ENCODE measurements around the gene CNN1. TPM values are rescaled to one million over a fixed set of nuclear protein-coding genes. Genes with fewer than 3 reads are reported as not detected.

Gene CNN1
- total and polyA plus RNA-seq, 2 experiments from 2014 or later, result 13.3 to 20.9 TPM

DNA sequence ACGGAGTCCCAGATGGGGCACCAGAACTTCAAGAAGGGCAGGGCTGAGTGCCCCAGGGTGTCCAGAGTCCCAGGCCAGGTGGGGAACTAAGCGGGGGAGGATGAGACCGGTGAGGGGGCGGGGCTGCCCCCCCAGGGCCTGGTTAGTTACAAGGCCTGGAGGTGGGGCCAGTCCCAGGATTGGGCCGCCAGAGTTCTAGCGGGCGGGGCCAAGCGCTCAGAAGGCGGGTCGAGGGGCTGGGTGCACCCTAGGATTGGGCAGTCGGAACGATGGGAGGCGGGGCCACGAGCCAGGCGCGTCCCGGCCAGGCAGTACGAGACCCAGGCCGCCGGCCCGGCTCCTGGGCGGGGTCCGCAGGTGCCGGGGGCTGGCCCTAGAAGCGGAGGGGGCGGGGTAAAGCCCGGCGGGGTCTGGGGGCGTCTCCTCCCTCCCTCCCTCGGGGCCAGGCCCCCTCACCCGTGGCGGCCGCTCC is 33.6 kb upstream of the CNN1 start:
- peak; percentile 95 for ATAC-seq
- TF ChIP-seq REST (IDR thresholded peaks at IDR 0.05; ENCODE audit: unreplicated experiment), result no peak
- TF ChIP-seq EZH2phosphoT487 (IDR thresholded peaks at IDR 0.05; ENCODE audit: unreplicated experiment), result no peak
- no peak for TF ChIP-seq CTCF (conservative IDR thresholded peaks at IDR 0.05; ENCODE audit: low read depth in 2 of 2)
- 0 out of 2 replicates have a peak overlapping the region, but pooled peaks have one; percentile 65 for H3K27ac ChIP-seq (ENCODE audit: low read depth)

DNA sequence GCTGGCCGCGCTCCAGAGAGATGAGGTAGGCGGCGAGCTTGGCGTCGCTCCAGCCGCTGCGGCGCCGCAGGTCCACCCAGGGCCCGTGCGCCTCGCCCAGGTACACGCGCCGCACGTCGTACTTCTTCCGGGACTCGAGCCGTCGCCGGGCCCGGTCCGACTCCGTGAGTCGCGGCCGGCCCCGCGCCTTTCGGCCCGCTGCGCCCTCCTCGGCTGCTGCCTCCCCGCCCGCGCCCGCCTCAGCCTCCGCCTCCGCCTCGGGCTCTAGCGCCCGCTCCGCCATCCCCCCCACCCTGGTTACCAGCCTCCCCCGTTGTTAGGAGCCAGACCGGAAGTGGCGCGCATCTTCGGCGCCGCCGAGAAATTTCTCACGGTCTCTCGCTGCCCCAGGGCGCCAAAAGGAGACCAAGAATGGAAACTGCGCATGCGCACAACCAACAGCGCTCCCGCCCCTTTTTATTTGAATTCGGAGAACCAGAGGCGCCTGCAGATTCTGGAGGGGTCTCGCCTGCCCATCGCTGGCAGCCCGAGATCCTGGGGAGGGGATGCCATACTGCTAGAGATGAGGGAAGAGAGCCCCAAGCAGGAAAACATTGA is 33.0 kb upstream of the CNN1 start, which contains the start of gene ZNF653:
TSS of gene ZNF653 (minus strand) at position 336 of the 597 bp plus-strand sequence. CDS start at position 283, 53 bp downstream.
- no peaks in the 10 kb centered on the region for H3K36me3 ChIP-seq (ENCODE audit: insufficient read depth)
- H3K36me3 Mint-ChIP-seq (ENCODE audit: low read depth), result no peaks in the 10 kb centered on the region; the same call in 1 of the 3 replicates
- H3K4me3 Mint-ChIP-seq, result peak within 1 kb of the TSS; percentile 90
- H4K20me1 ChIP-seq (replicated peaks; ENCODE audit: insufficient read depth), result 0 out of 2 replicates have a peak, but pooled peaks cover 4% of the 10 kb centered on the region
- H3F3A ChIP-seq (replicated peaks; ENCODE audit: low read depth), result no peaks in the 10 kb centered on the region
- H3K27me3 Mint-ChIP-seq (ENCODE audit: insufficient read depth, low read depth, poor library complexity), result peaks cover 16% of the 10 kb centered on the region
- peak within 1 kb of the TSS; percentile 93 for H3K4me2 ChIP-seq
- H3K4me3 ChIP-seq, result peak within 1 kb of the TSS; percentile 80
- H3K27ac ChIP-seq (ENCODE audit: low read depth), result peak within 1 kb of the TSS; percentile 74; the same call in 1 of the 2 replicates
- H3K27me3 ChIP-seq (ENCODE audit: insufficient read depth), result no peaks in the 10 kb centered on the region
- 0 out of 2 replicates have a peak, but pooled peaks cover 6% of the 10 kb centered on the region for H3K79me2 ChIP-seq (replicated peaks; ENCODE audit: insufficient read depth)
- peaks cover 8% of the 10 kb centered on the region; the same call in 2 of the 3 replicates for H3K4me1 Mint-ChIP-seq
- ATAC-seq, result peak; percentile 48
- TF ChIP-seq POLR2AphosphoS5 (IDR thresholded peaks at IDR 0.05; ENCODE audit: low read depth), result peak; percentile 71
- TF ChIP-seq, protein P1, sequence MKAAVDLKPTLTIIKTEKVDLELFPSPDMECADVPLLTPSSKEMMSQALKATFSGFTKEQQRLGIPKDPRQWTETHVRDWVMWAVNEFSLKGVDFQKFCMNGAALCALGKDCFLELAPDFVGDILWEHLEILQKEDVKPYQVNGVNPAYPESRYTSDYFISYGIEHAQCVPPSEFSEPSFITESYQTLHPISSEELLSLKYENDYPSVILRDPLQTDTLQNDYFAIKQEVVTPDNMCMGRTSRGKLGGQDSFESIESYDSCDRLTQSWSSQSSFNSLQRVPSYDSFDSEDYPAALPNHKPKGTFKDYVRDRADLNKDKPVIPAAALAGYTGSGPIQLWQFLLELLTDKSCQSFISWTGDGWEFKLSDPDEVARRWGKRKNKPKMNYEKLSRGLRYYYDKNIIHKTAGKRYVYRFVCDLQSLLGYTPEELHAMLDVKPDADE (IDR thresholded peaks at IDR 0.05), result peak; percentile 65; the same call in 1 of the 2 replicates
- peak; percentile 96 for TF ChIP-seq CREB1 (CRISPR knock-in tag; IDR thresholded peaks at IDR 0.05; ENCODE audit: low read depth)
- no peak for TF ChIP-seq ZNF114 (CRISPR knock-in tag; IDR thresholded peaks at IDR 0.05)
- no peaks in the 10 kb centered on the region for H3K9me3 Mint-ChIP-seq
- peak within 1 kb of the TSS; percentile 8; the same call in 1 of the 2 replicates for H2AFZ ChIP-seq
- H3K4me1 ChIP-seq (ENCODE audit: insufficient read depth), result peaks cover 6% of the 10 kb centered on the region
- peak; percentile 98 for DNase-seq (ENCODE audit: low spot score)
- peak within 1 kb of the TSS; percentile 94 for H3K27ac Mint-ChIP-seq
- H3K9me2 ChIP-seq (ENCODE audit: insufficient read depth), result no peaks in the 10 kb centered on the region

More for the DNA sequence above, 33.6 kb upstream of the CNN1 start:
- H3K27me3 Mint-ChIP-seq (ENCODE audit: insufficient read depth, low read depth, poor library complexity), result peaks cover 17% of the 10 kb centered on the region
- peaks cover 8% of the 10 kb centered on the region; the same call in 2 of the 3 replicates for H3K4me1 Mint-ChIP-seq
- peak overlapping the region; percentile 80 for H3K4me3 ChIP-seq
- no peaks in the 10 kb centered on the region for H3K9me3 Mint-ChIP-seq
- no peaks in the 10 kb centered on the region for H3K27me3 ChIP-seq (ENCODE audit: insufficient read depth)
- H3K9me2 ChIP-seq (ENCODE audit: insufficient read depth), result no peaks in the 10 kb centered on the region
- H3K4me3 Mint-ChIP-seq, result peak overlapping the region; percentile 90
- 0 out of 2 replicates have a peak, but pooled peaks cover 4% of the 10 kb centered on the region for H4K20me1 ChIP-seq (replicated peaks; ENCODE audit: insufficient read depth)
- H3K36me3 Mint-ChIP-seq (ENCODE audit: low read depth), result no peaks in the 10 kb centered on the region; the same call in 2 of the 3 replicates
- peak overlapping the region; percentile 8; the same call in 1 of the 2 replicates for H2AFZ ChIP-seq
- H3K27ac Mint-ChIP-seq, result peak overlapping the region; percentile 94
- 0 out of 2 replicates have a peak, but pooled peaks cover 6% of the 10 kb centered on the region for H3K79me2 ChIP-seq (replicated peaks; ENCODE audit: insufficient read depth)
- H3F3A ChIP-seq (replicated peaks; ENCODE audit: low read depth), result no peaks in the 10 kb centered on the region
- DNase-seq (ENCODE audit: low spot score), result peak; percentile 99
- peaks cover 6% of the 10 kb centered on the region for H3K4me1 ChIP-seq (ENCODE audit: insufficient read depth)
- H3K36me3 ChIP-seq (ENCODE audit: insufficient read depth), result no peaks in the 10 kb centered on the region
- peak overlapping the region; percentile 93 for H3K4me2 ChIP-seq

Measured in GM23338 (cell line).